ENCODE measurements around the gene EBF4.

The EBF4 gene

DNA sequence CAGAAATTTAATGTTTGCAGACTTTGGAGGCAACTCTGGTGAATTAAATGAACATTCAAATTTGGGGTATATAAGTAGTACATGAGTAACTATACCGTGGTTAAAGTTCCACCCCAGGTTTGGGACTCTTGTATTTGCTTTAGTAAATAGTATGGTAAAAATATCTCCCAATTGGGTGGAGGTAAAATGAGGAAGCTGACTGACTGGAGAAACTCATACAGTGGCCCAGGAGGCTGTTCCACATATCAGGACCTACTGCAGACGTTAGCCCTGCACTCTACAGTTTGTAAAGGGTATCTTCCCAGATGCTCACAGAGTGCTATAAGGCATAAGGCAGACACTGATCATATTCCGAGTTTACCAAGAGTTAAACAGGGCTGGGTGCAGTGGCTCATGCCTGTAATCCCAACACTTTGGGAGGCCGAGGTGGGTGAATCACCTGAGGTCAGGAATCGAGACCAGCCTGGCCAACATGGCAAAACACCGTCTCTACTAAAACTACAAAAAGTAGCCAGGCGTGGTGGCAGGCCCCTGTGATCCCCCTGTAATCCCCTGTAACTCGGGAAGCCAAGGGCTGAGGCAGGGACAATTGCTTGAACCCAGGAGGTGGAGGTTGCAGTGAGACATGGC is 54.2 kb downstream of the EBF4 start:
- H3K36me3 ChIP-seq, result no peaks in the 10 kb centered on the region
- no peak overlapping the region for H3K4me3 ChIP-seq
- no peak overlapping the region for H3K27ac ChIP-seq
- peaks cover 14% of the 10 kb centered on the region for H4K20me1 ChIP-seq
- H3K9me3 ChIP-seq, result no peaks in the 10 kb centered on the region
- H3K27me3 ChIP-seq, result peaks cover 35% of the 10 kb centered on the region
- H3K4me2 ChIP-seq, result no peak overlapping the region
- peaks cover 18% of the 10 kb centered on the region for H3K4me1 ChIP-seq
- no peak overlapping the region for H3K9ac ChIP-seq
- no peak for TF ChIP-seq Cebpa-rat (IDR thresholded peaks at IDR 0.05)

DNA sequence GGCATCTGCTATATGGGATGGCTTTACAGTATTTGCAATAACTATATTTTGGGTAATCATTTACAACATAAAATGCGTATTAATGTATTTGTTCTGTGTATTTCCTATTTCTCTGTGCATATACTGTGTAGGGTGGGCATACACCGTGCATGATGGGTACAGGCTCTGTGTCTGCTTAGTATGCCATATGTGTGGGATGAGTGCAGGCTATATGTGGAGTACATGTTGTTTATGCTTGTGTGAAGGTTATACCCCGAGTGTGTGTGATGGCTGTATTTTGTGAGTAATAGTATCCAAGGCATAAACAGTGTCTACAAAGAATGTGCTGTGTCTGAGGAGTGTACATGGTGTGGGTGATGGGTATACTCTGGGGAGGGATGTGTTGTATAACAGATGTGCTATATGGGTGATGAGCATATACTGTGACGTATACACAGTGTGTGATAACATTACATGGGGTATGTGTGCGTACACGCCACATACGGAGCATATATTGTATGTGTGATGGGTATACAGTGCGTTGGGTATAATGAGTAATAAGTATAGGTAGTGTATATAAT is 55.2 kb downstream of the EBF4 start:
- Histone ChIP-seq H3K4me1 (peaks cover 21% of the 10 kb centered on the region), H4K20me1 (peaks cover 24% of the 10 kb centered on the region), H3K27ac (no peak overlapping the region), H3K9ac (no peak overlapping the region), H3K27me3 (peaks cover 45% of the 10 kb centered on the region), H3K4me2 (no peak overlapping the region), H3K36me3 (no peaks in the 10 kb centered on the region), H3K9me3 (no peaks in the 10 kb centered on the region), H3K4me3 (no peak overlapping the region)
- TF ChIP-seq Cebpa-rat (IDR thresholded peaks at IDR 0.05), result no peak

- Histone ChIP-seq H3K27me3 (peaks cover 55% of the 10 kb centered on the region), H3K4me2 (no peak overlapping the region), H3K4me1 (peaks cover 24% of the 10 kb centered on the region), H3K9me3 (no peaks in the 10 kb centered on the region), H3K36me3 (no peaks in the 10 kb centered on the region), H3K9ac (no peak overlapping the region), H4K20me1 (peaks cover 34% of the 10 kb centered on the region), H3K4me3 (no peak overlapping the region), H3K27ac (no peak overlapping the region)
- no peak for TF ChIP-seq Cebpa-rat (IDR thresholded peaks at IDR 0.05)
Observed at GRCh38 chr20:2748551-2749342, 56.2 kb downstream of the EBF4 start.

DNA sequence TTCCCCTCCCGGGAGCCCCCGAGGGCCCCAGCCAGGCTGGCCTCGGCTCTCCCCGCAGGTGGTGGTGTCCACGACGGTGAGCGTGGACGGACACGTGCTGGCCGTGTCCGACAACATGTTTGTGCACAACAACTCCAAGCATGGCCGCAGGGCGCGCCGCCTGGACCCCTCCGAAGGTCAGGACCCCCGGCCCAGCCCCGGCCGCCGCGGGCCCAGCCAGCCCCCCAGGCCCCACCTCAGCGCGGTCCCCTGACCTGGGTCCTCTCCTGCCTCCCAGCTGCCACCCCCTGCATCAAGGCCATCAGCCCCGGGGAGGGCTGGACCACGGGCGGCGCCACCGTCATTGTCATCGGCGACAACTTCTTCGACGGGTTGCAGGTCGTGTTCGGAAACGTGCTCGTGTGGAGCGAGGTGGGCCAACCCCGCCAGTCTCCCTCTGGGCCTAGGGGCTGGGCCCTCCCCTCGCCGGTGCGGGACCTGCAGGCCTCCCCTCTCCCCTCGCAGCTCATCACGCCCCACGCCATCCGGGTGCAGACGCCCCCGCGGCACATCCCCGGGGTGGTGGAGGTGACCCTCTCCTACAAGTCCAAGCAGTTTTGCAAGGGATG is 56.9 kb downstream of the EBF4 start:
- H3K9me3 ChIP-seq, result no peaks in the 10 kb centered on the region
- H3K4me3 ChIP-seq, result no peak overlapping the region
- H3K4me1 ChIP-seq, result peaks cover 24% of the 10 kb centered on the region
- no peak overlapping the region for H3K9ac ChIP-seq
- TF ChIP-seq Cebpa-rat (IDR thresholded peaks at IDR 0.05), result no peak
- H4K20me1 ChIP-seq, result peaks cover 41% of the 10 kb centered on the region
- H3K36me3 ChIP-seq, result no peaks in the 10 kb centered on the region
- no peak overlapping the region for H3K27ac ChIP-seq
- no peak overlapping the region for H3K4me2 ChIP-seq
- peaks cover 62% of the 10 kb centered on the region for H3K27me3 ChIP-seq

DNA sequence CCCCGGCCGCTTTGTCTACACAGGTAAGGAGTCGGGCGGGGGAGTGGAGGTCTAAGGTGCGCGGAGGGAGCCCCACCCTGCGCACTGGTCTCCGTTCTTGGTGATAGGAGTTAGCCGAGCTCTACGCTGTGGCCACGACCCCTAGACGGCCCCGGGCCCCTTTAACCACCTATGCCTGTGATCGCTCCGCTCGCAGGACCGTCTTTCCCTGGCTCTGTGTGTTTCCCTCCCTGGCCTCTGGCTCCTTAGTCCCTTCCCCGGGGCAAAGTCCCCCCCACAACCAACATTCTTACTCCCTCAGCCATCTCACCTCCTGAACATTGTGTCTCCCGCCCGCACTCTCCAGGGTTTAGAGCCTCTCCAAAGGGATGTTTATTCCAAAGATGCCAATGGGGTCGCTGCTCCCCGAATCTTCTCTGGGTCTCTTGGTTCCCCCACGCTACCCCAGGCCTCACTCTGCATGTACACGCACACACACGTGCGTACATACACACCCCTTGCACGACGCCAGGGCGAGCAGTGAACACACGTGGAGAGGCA is 57.4 kb downstream of the EBF4 start:
- H3K4me1 ChIP-seq, result peaks cover 24% of the 10 kb centered on the region
- H3K4me3 ChIP-seq, result no peak overlapping the region
- TF ChIP-seq Cebpa-rat (IDR thresholded peaks at IDR 0.05), result no peak
- H3K4me2 ChIP-seq, result no peak overlapping the region
- no peak overlapping the region for H3K27ac ChIP-seq
- H3K9me3 ChIP-seq, result no peaks in the 10 kb centered on the region
- H4K20me1 ChIP-seq, result peaks cover 47% of the 10 kb centered on the region
- H3K9ac ChIP-seq, result no peak overlapping the region
- peaks cover 68% of the 10 kb centered on the region for H3K27me3 ChIP-seq
- no peaks in the 10 kb centered on the region for H3K36me3 ChIP-seq

DNA sequence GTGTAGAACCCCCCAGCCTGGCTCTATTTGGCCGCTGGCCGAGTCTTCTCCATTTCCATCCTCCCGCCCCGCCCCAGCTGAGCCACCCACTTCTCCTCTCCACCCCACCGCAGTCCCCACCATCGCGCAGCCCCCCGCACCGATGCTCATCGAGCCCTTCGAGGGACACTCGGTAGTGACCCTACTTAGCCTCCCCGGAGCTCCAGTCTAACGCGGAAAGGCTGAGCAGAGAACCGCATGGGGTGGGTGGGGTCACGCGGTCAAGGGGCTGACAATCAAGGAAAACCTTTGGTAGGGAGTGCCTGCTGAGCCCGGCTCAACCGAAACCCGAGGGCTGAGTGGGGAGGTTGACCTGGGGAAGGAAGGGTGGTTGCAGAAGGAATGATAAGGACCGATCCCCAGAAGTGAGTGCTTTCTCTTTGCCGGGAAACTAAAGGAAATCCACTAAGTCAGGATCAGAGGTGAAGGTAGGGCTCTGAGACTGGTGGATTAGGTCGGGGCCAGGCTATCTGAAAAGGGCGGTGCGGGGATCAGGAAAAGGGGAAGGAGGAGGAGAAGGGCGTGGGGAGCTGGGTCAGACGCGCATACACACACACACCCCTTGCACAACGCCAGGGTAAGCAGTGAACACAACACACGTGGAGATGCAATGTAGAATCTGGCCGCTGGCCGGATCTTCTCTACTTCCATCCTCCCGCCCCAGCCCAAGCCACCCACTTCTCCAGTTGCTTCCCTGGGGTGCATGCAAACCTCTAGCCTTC is 58.1 kb downstream of the EBF4 start:
- H3K9me3 ChIP-seq, result no peaks in the 10 kb centered on the region
- H4K20me1 ChIP-seq, result peaks cover 48% of the 10 kb centered on the region
- H3K4me1 ChIP-seq, result peaks cover 24% of the 10 kb centered on the region
- H3K27ac ChIP-seq, result no peak overlapping the region
- no peaks in the 10 kb centered on the region for H3K36me3 ChIP-seq
- TF ChIP-seq Cebpa-rat (IDR thresholded peaks at IDR 0.05), result no peak
- no peak overlapping the region for H3K4me3 ChIP-seq
- H3K4me2 ChIP-seq, result no peak overlapping the region
- no peak overlapping the region for H3K9ac ChIP-seq
- H3K27me3 ChIP-seq, result peaks cover 69% of the 10 kb centered on the region

DNA sequence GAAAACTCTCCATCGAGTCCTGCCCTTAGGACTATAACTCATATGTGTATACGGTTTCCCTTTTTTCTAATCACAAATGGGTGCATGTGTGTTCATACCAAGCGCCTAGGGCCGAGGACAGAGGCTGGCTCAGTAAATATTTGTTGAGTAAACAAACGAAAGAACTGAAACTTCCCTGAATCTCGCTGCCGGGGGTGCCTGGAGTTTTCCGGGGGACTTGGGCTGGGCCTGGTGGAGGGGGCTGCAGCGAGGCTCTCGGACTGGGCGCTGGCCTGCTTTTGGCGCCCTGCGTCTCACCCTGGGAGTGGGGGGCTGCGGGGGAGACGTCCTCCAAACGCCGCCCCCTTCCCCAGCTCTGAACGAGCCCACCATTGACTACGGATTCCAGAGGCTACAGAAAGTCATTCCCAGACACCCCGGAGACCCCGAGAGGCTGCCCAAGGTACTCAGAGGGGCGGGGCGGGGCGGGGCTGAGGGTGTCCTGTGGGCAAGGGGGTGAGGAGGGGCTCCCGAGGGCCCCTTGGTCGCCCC is 58.8 kb downstream of the EBF4 start:
- H3K4me2 ChIP-seq, result peak overlapping the region; percentile 79
- TF ChIP-seq Cebpa-rat (IDR thresholded peaks at IDR 0.05), result no peak
- H3K27ac ChIP-seq, result no peak overlapping the region
- H3K27me3 ChIP-seq, result peaks cover 69% of the 10 kb centered on the region
- H3K4me3 ChIP-seq, result peak overlapping the region; percentile 61
- H3K9ac ChIP-seq, result no peak overlapping the region
- peaks cover 24% of the 10 kb centered on the region for H3K4me1 ChIP-seq
- H3K9me3 ChIP-seq, result no peaks in the 10 kb centered on the region
- peaks cover 48% of the 10 kb centered on the region for H4K20me1 ChIP-seq
- no peaks in the 10 kb centered on the region for H3K36me3 ChIP-seq

DNA sequence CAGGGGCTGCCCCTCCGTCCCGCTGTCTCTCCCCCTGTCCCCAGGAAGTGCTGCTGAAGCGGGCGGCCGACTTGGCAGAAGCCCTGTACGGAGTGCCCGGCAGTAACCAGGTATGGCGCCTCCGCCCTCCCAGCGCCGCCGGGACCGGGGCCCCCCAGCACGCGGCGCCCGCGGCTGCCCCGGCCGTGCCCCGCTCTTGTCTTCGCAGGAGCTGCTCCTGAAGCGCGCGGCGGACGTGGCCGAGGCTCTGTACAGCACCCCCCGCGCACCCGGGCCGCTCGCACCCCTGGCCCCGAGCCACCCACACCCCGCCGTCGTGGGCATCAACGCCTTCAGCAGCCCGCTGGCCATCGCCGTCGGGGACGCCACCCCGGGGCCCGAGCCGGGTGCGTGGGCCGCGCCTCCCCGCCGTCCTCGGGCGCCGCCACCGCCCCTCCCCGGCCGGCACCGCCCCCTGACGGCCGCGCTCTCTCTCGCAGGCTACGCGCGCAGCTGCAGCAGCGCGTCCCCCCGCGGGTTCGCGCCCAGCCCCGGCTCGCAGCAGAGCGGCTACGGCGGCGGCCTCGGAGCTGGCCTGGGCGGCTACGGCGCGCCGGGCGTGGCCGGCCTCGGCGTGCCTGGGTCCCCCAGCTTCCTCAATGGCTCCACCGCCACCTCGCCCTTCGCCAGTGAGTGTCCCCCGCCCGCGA is 59.4 kb downstream of the EBF4 start:
- Histone ChIP-seq H3K4me1 (peaks cover 24% of the 10 kb centered on the region), H3K9me3 (no peaks in the 10 kb centered on the region), H3K36me3 (no peaks in the 10 kb centered on the region), H3K27ac (no peak overlapping the region), H3K4me3 (peak overlapping the region; percentile 61), H3K27me3 (peaks cover 69% of the 10 kb centered on the region), H3K4me2 (peak overlapping the region; percentile 79), H3K9ac (no peak overlapping the region), H4K20me1 (peaks cover 48% of the 10 kb centered on the region)
- TF ChIP-seq Cebpa-rat (IDR thresholded peaks at IDR 0.05), result no peak
